ENCODE measurements around the gene MEIKIN.

The MEIKIN gene

DNA sequence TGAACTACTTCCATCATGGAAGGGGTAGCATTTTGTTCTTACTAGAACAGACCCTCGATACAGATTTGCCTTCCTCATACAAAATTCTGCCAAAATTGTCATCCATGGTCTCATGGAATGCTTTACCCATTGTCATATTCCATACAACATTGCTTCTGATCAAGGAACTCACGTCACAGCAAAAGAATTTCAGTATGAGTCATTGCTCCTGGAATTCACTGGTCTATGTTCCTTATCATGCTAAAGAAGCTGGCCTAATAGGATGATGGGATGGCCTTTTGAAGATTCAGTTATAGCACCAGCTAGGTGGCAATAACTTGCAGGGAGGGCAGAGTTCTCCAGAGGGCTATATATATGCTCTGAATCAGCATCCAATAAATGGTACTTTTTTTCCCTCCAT is 130.5 kb downstream of the MEIKIN start:
- DNase-seq (no peak), ATAC-seq (ENCODE audit: insufficient read depth, low read depth) (no peak)
- no peak overlapping the region for H3K4me2 ChIP-seq (ENCODE audit: insufficient read depth, low read length)
- H3K79me2 ChIP-seq (ENCODE audit: insufficient read depth, low read length) = no peaks in the 10 kb centered on the region
- no peaks in the 10 kb centered on the region for H3K9me3 ChIP-seq (ENCODE audit: insufficient read depth, low read length, severe bottlenecking)
- H3K36me3 ChIP-seq (ENCODE audit: insufficient read depth, low read length) = no peaks in the 10 kb centered on the region
- no peak overlapping the region for H2AFZ ChIP-seq (ENCODE audit: low read depth, low read length)
- H3K27ac ChIP-seq (ENCODE audit: low read length) = no peak overlapping the region
- no peak overlapping the region for H3K4me3 ChIP-seq (ENCODE audit: low read depth in 1 of 2, low read length in 2 of 2)
- H3K9ac ChIP-seq (ENCODE audit: low read depth, low read length) = no peak overlapping the region
- TF ChIP-seq EZH2 (IDR thresholded peaks at IDR 0.05; ENCODE audit: borderline replicate concordance, low read depth, low read length, severe bottlenecking) (no peak), CTCF (IDR thresholded peaks at IDR 0.05; ENCODE audit: borderline replicate concordance, extremely low read depth, low read length, poor library complexity, severe bottlenecking) (no peak)
- peaks cover 6% of the 10 kb centered on the region for H3K27me3 ChIP-seq (ENCODE audit: insufficient read depth, low read length, poor library complexity)
- H4K20me1 ChIP-seq (ENCODE audit: insufficient read depth, low read length) = no peaks in the 10 kb centered on the region
- H3K4me1 ChIP-seq (ENCODE audit: insufficient read depth, low read length) = no peaks in the 10 kb centered on the region

DNA sequence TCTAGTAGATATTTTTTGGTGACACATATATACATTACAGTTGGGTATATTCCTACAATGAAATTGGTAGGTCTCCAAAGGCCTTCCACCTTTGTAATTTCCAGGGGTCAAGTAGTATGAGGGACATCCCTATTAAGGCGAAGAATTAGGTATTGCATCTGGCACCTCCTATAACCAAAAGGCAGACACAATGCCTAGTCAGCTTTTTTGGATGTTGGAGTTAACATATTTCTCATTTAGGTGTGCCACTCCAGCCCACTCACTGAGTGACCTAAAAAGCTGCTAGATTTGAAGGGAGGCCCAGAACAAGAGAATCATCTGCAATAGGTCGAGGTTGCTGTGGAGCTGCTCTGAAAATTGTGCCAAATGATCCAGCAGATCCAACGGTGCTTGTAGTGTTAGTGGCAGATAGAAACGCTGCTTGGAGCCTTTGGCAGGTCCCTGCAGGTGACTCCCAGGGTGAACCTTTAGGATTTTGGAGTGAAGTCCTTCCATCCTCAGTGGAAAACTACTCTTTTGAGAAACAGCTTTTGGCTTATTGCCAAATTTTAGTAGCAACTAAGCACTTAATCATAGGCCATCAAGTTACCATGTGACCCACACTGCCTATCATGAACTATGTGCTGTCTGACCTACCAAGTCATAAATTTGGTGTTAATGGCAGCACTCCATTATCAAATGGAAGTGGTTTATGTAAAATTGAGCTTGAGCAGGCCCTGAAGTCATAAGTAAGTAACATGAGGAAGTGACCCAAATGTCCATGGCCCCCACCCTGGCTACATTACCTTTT is 132.9 kb downstream of the MEIKIN start:
- Histone ChIP-seq H3K9me3 (ENCODE audit: insufficient read depth, low read length, severe bottlenecking) (no peaks in the 10 kb centered on the region), H3K27me3 (ENCODE audit: insufficient read depth, low read length, poor library complexity) (peaks cover 7% of the 10 kb centered on the region), H3K4me3 (ENCODE audit: low read depth in 1 of 2, low read length in 2 of 2) (no peak overlapping the region), H3K79me2 (ENCODE audit: insufficient read depth, low read length) (no peaks in the 10 kb centered on the region), H3K4me2 (ENCODE audit: insufficient read depth, low read length) (no peak overlapping the region), H3K36me3 (ENCODE audit: insufficient read depth, low read length) (no peaks in the 10 kb centered on the region), H2AFZ (ENCODE audit: low read depth, low read length) (no peak overlapping the region), H3K4me1 (ENCODE audit: insufficient read depth, low read length) (no peaks in the 10 kb centered on the region), H3K9ac (ENCODE audit: low read depth, low read length) (no peak overlapping the region), H4K20me1 (ENCODE audit: insufficient read depth, low read length) (no peaks in the 10 kb centered on the region), H3K27ac (ENCODE audit: low read length) (no peak overlapping the region)
- no peak for TF ChIP-seq EZH2 (IDR thresholded peaks at IDR 0.05; ENCODE audit: borderline replicate concordance, low read depth, low read length, severe bottlenecking)
- no peak for TF ChIP-seq CTCF (IDR thresholded peaks at IDR 0.05; ENCODE audit: borderline replicate concordance, extremely low read depth, low read length, poor library complexity, severe bottlenecking)
- DNase-seq (no peak), ATAC-seq (ENCODE audit: insufficient read depth, low read depth) (no peak)

- Histone ChIP-seq H3K9me3 (ENCODE audit: insufficient read depth, low read length, severe bottlenecking) (no peaks in the 10 kb centered on the region), H3K4me2 (ENCODE audit: insufficient read depth, low read length) (no peak overlapping the region), H2AFZ (ENCODE audit: low read depth, low read length) (no peak overlapping the region), H3K9ac (ENCODE audit: low read depth, low read length) (no peak overlapping the region), H3K27me3 (ENCODE audit: insufficient read depth, low read length, poor library complexity) (peaks cover 10% of the 10 kb centered on the region), H3K4me1 (ENCODE audit: insufficient read depth, low read length) (no peaks in the 10 kb centered on the region), H3K27ac (ENCODE audit: low read length) (no peak overlapping the region), H4K20me1 (ENCODE audit: insufficient read depth, low read length) (no peaks in the 10 kb centered on the region), H3K36me3 (ENCODE audit: insufficient read depth, low read length) (no peaks in the 10 kb centered on the region), H3K4me3 (ENCODE audit: low read depth in 1 of 2, low read length in 2 of 2) (no peak overlapping the region), H3K79me2 (ENCODE audit: insufficient read depth, low read length) (no peaks in the 10 kb centered on the region)
- TF ChIP-seq EZH2 (IDR thresholded peaks at IDR 0.05; ENCODE audit: borderline replicate concordance, low read depth, low read length, severe bottlenecking) (no peak), CTCF (IDR thresholded peaks at IDR 0.05; ENCODE audit: borderline replicate concordance, extremely low read depth, low read length, poor library complexity, severe bottlenecking) (peak; percentile 55)
- peak; percentile 50; the same call in 1 of the 3 replicates for ATAC-seq (ENCODE audit: insufficient read depth, low read depth)
- no peak for DNase-seq
These were observed 134.8 kb downstream of the MEIKIN start for GRCh38 chr5:131810510-131811249.

Data from DND-41 (cell line).